Measurements from ENCODE around the gene INPP5E. TPM values are rescaled to one million over a fixed set of nuclear protein-coding genes. Genes with fewer than 3 reads are reported as not detected.

Gene INPP5E
- total and polyA plus RNA-seq, 10 of the 15 experiments (the other 5 are each of a cell fraction or from before 2014, with no cell fraction given), result 0.24 to 16.0 (median 5.3) TPM

DNA sequence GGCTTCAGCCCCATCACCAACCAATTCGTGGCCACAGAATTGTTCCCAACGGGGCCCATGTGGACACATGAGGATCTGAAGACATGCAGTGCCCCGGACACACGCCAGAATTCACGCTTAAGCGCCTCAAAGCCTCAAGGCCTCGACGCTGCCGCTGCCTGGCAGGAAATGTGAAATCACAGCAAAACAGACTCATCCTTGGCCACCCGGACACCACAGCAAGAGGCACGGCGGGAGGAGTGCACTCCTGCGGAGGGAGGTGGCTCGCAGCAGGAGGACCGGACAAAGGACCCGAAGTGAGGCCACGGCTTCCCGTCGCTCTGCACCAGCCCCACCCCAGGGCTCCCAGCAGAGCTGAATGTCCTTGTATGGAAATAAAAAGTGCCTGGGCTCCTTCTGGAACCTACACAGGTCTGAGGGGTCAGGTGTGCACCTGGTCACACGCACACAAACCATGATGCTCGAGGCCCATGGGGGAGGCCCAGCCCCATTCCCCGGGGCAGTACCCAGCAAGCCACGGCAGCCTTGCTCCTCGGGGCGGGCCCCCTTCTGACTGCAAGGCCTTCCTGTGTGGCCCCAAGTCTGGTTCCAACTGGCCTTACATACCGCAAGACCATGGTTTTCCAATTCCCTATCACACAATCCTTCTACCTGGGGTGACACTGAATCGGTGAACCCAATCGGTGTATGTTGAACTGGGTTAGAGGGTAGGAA is 33.2 kb upstream of the INPP5E start:
- no peaks in the 10 kb centered on the region for H3K27me3 ChIP-seq (replicated peaks in 1 of 2; ENCODE audit: control insufficient read depth in 2 of 2, insufficient read depth in 2 of 2, low read length in 1 of 2)
- H3K9me3 ChIP-seq (replicated peaks; ENCODE audit: control insufficient read depth, insufficient read depth, low read length), result no peaks in the 10 kb centered on the region
- no peak for FAIRE-seq
- POLR2A ChIA-PET, result no interaction called here
- no peak overlapping the region for H3K27ac ChIP-seq (ENCODE audit: control insufficient read depth, insufficient read depth)
- H2AFZ ChIP-seq (ENCODE audit: control insufficient read depth, low read depth, low read length), result no peak overlapping the region
- WGBS (ENCODE audit: insufficient coverage, insufficient replicate concordance, low lambda C conversion rate, missing lambda C conversion rate), result 91% methylated on average over 27 of the region's 28 CpGs
- no peak overlapping the region for H3K4me2 ChIP-seq (ENCODE audit: control insufficient read depth, insufficient read depth)
- H3K4me3 ChIP-seq, result no peak overlapping the region
- H3K9ac ChIP-seq (ENCODE audit: control insufficient read depth, insufficient read depth, low read length), result no peak overlapping the region
- H4K20me1 ChIP-seq (ENCODE audit: control insufficient read depth, insufficient read depth), result peaks cover 2% of the 10 kb centered on the region; the same call in 1 of the 2 replicates
- peaks cover 44 to 50% of the 10 kb centered on the region in 2 experiments for H3K36me3 ChIP-seq (ENCODE audit: control insufficient read depth in 2 of 2, insufficient read depth in 2 of 2, low read length in 1 of 2)
- in situ Hi-C loops (cut with MboI), result no loop called here
- peak; percentile 56 for TF ChIP-seq POLR2A (IDR thresholded peaks at IDR 0.05; ENCODE audit: low read depth, low read length)
- TF ChIP-seq FOXK2 (IDR thresholded peaks at IDR 0.05), result no peak
- intact Hi-C loops (cut with micrococcal nuclease; ENCODE audit: unreplicated experiment), result no loop called here
- RAD21 ChIA-PET (ENCODE audit: unreplicated experiment), result no interaction called here
- ATAC-seq, result no peak
- no peaks in the 10 kb centered on the region for H3K4me1 ChIP-seq (ENCODE audit: control insufficient read depth, insufficient read depth, low read length)
- SMC1A ChIA-PET (ENCODE audit: uncharacterized antibody, unreplicated experiment), result no interaction called here
- CTCF ChIA-PET, result no interaction called here
- BruUV-seq (replicated peaks), result no TSS peak
- no peak for DNase-seq (ENCODE audit: low read depth, low spot score)
- H3K79me2 ChIP-seq (ENCODE audit: control insufficient read depth, insufficient read depth, low read length), result peaks cover 1% of the 10 kb centered on the region

DNA sequence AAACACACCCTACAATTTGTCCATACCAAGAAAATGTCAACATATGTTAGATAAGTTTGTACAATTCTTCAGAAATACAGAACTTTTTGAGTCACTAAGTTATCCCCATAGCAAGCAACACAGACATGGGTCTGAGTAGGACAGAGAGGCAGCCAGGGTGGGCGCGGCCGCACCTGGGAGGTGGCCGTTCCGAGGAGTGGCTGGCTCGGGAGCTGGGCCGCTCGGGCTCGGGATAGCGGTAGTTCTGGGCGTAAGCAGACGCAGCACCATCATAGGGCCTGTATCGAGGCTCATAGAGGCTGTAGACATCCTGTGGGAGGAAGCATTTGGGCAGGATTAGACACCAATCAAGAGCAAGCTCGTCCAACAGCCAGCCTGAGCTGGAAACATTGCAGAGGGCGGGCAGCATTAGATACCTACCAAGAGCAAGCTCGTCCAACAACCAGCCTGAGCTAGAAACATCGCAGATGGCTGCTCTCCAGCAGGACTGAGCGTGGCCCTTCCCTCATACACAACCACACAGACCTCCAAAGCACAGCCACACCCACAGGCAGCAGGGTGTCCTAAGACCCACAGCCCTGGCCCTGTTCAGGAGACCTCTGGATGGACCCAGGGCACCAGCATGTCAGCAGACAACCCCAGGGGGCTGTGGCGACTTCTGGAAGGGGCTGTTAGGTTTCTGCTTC is 32.3 kb upstream of the INPP5E start:
- H3K9me3 ChIP-seq (replicated peaks; ENCODE audit: control insufficient read depth, insufficient read depth, low read length), result no peaks in the 10 kb centered on the region
- CTCF ChIA-PET, result interaction anchor here (0.9 kb wide), 1 partner anchor 160 kb away, joined by 4 read pairs; no protein-coding TSS in a partner anchor
- SMC1A ChIA-PET (ENCODE audit: uncharacterized antibody, unreplicated experiment), result no interaction called here
- peaks cover 2% of the 10 kb centered on the region; the same call in 1 of the 2 replicates for H4K20me1 ChIP-seq (ENCODE audit: control insufficient read depth, insufficient read depth)
- POLR2A ChIA-PET, result no interaction called here
- intact Hi-C loops (cut with micrococcal nuclease; ENCODE audit: unreplicated experiment) (no loop called here), in situ Hi-C loops (cut with MboI) (no loop called here)
- WGBS (ENCODE audit: insufficient coverage, insufficient replicate concordance, low lambda C conversion rate, missing lambda C conversion rate), result 92% methylated on average over 19 of the region's 19 CpGs
- H2AFZ ChIP-seq (ENCODE audit: control insufficient read depth, low read depth, low read length), result no peak overlapping the region
- RAD21 ChIA-PET (ENCODE audit: unreplicated experiment), result no interaction called here
- H3K27me3 ChIP-seq (replicated peaks in 1 of 2; ENCODE audit: control insufficient read depth in 2 of 2, insufficient read depth in 2 of 2, low read length in 1 of 2), result no peaks in the 10 kb centered on the region
- TF ChIP-seq RBBP5 (conservative IDR thresholded peaks at IDR 0.05) (no peak), ETV6 (conservative IDR thresholded peaks at IDR 0.05 in 1 of 2, IDR thresholded peaks at IDR 0.05 in 1 of 2; ENCODE audit: borderline replicate concordance in 1 of 2, low read depth in 1 of 2) (no peak), NFYB (IDR thresholded peaks at IDR 0.05; ENCODE audit: insufficient read depth, low read depth, low read length) (no peak), WRNIP1 (IDR thresholded peaks at IDR 0.05; ENCODE audit: borderline replicate concordance, low read depth, low read length) (no peak)
- TF ChIP-seq, protein P1, sequence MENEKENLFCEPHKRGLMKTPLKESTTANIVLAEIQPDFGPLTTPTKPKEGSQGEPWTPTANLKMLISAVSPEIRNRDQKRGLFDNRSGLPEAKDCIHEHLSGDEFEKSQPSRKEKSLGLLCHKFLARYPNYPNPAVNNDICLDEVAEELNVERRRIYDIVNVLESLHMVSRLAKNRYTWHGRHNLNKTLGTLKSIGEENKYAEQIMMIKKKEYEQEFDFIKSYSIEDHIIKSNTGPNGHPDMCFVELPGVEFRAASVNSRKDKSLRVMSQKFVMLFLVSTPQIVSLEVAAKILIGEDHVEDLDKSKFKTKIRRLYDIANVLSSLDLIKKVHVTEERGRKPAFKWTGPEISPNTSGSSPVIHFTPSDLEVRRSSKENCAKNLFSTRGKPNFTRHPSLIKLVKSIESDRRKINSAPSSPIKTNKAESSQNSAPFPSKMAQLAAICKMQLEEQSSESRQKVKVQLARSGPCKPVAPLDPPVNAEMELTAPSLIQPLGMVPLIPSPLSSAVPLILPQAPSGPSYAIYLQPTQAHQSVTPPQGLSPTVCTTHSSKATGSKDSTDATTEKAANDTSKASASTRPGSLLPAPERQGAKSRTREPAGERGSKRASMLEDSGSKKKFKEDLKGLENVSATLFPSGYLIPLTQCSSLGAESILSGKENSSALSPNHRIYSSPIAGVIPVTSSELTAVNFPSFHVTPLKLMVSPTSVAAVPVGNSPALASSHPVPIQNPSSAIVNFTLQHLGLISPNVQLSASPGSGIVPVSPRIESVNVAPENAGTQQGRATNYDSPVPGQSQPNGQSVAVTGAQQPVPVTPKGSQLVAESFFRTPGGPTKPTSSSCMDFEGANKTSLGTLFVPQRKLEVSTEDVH (IDR thresholded peaks at IDR 0.05; ENCODE audit: low read depth, partially characterized antibody), result no peak
- no peak for DNase-seq (ENCODE audit: low read depth, low spot score)
- H3K79me2 ChIP-seq (ENCODE audit: control insufficient read depth, insufficient read depth, low read length), result no peaks in the 10 kb centered on the region; the same call in 1 of the 2 replicates
- H3K36me3 ChIP-seq (ENCODE audit: control insufficient read depth in 2 of 2, insufficient read depth in 2 of 2, low read length in 1 of 2), result peaks cover 41 to 54% of the 10 kb centered on the region in 2 experiments
- FAIRE-seq, result no peak
- no peak overlapping the region for H3K27ac ChIP-seq (ENCODE audit: control insufficient read depth, insufficient read depth)
- no peak for ATAC-seq
- no peak overlapping the region for H3K4me2 ChIP-seq (ENCODE audit: control insufficient read depth, insufficient read depth)
- BruUV-seq (replicated peaks), result no TSS peak
- H3K4me3 ChIP-seq, result no peak overlapping the region
- H3K9ac ChIP-seq (ENCODE audit: control insufficient read depth, insufficient read depth, low read length), result no peak overlapping the region
- no peaks in the 10 kb centered on the region for H3K4me1 ChIP-seq (ENCODE audit: control insufficient read depth, insufficient read depth, low read length)

Data from GM12878 (cell line).